Ammon's horn (tissue), 1 donor: ENCODE results near the gene TOR1A.
"Not testable (repeated sequence)": the region's sequence is repeated elsewhere in the genome, so short reads cannot be mapped to it uniquely, and the experiment has no call there.

Experiments
- DNase-seq: peaks from one replicate; pipeline ENCODE4 v3.0.0-alpha.2; 2016; ENCODE audit warnings: low spot score

Gene TOR1A

DNA sequence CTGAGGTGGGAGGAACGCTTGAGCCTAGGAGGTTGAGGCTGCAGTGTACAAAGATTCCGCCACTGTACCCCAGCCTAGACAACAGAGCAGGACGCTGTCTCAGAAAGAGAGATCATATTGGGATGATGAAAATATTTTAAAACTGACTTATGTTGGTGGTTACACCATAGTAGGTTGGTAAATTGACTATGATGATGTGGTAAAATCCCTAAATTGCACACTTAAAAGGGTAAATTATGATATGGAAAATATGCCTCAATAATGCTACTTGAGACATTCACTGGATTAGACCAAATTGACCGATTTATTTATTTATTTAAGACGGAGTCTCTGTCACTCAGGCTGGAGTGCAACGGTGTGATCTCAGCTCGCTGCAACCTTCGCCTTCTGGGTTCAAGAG is 42.8 kb downstream of the TOR1A start:
- no peak for DNase-seq

DNA sequence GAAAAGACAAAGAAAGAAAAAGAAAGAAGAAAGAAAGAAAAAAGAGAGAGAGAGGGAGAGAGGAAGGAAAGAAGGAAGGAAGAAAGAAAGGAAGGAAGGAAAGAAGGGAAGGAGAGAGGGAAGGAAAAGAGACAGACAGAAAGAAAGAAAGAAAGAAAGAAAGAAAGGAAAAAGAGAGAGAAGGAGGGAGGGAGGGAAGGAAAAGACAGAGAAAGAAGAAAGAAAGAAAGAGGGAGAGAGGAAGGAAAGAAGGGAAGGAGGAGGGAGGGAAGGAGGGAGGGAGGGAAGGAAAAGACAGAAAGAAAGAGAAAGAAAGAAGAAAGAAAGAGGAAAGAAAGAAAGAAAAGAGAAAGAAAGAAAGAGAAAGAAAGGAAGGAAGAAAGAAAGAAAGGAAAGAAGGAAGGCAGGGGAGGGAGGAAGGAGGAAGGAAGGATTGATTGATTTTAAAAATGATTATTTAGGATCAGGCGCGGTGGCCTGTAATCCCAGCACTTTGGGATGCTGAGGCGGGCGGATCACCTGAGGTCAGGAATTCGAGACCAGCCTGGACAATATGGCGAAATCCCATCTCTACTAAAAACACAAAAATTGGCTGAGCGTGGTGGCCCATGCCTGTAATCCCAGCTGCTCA is 44.3 kb downstream of the TOR1A start:
- DNase-seq = no peak

DNA sequence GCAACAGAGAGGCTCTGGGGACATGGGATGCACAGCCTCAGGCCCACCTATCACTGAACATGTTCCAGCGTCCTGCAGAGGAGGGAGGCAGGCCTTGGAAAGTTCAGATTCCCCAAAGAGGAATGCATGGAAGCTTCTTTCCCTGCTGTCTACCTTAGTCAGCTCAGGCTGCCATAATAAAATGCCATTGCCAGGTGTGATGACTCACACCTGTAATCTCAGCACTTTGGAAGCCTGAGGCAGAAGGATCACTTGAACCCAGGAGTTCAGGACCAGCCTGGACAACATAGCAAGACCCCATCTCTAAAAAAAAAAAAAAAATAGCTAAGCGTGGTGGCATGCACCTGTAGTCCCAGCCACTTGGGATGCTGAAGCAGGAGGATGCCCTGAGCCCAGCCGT is 45.5 kb downstream of the TOR1A start:
- no peak for DNase-seq

DNA sequence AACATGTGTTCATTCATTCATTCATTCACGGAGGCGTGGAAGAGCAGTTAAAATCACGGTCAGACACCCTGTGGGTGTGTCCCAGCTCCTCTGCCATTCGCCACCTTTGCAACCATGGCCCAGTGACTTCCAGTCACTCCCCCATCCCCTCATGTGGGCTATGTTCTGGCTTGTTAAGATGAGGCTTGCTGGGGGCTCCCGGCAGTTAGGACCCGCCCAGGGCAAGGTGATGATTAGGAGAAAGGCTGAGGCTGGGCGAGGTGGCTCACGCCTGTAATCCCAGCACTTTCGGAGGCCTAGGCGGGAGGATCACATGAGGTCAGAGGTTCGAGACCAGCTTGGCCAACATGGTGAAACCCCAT is 46.2 kb downstream of the TOR1A start:
- no peak for DNase-seq

- peak; percentile 64 for DNase-seq
Measured at GRCh38 chr9:129776938-129777768, 46.8 kb downstream of the TOR1A start.

- no peak for DNase-seq
Measured at GRCh38 chr9:129776566-129776937, 47.4 kb downstream of the TOR1A start.

GRCh38 chr9:129776096-129776495 is 47.8 kb downstream of the TOR1A start:
- DNase-seq = not testable (repeated sequence)

DNA sequence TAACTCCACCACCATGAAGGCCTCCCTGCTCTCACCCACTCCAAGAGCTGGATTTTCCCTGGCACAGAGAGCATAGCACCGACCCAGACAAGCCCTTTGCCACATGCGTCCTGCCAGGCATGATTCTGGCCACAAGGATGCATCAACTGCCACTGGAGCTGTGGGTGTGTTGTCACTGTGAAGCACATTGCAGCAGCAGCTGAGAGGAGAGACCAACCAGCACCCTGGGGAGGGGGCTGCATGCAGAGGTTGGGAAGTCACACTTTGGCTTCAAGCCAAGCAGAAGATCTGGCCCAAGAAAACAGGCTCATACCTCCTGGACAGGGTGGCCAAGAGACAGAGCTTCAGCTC is 48.5 kb downstream of the TOR1A start:
- DNase-seq = no peak

DNA sequence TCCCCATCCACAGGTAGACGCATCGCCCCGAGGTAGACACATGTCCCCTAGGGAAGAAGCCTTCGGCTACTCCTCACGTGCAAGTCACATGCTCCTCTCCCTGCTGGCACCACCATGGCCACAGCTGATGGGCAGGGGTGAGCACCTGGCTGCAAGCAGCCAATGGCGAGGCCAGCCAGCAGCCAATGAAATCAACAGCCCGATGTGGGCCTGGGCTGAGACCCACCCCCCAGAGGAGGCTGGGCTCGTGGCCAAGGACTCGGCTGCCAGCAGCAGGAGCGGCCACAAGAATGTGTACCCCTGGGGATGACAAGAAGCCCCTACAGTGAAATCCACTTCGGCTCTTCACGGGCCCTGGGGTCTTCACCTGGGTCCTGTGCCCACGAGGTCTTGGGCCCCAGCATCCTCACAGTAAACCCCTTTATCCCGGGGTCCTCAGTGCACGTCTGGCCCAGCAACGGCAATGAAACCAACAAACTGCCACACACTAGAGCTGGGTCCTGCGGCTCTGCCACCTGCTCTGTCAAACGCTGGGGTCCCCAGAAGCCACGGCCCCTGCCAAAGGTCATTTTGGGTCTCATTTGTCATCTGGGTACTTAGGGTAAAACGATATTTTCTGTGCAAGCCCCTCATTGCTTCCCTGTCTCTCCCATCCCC is 49.0 kb downstream of the TOR1A start:
- no peak for DNase-seq

DNA sequence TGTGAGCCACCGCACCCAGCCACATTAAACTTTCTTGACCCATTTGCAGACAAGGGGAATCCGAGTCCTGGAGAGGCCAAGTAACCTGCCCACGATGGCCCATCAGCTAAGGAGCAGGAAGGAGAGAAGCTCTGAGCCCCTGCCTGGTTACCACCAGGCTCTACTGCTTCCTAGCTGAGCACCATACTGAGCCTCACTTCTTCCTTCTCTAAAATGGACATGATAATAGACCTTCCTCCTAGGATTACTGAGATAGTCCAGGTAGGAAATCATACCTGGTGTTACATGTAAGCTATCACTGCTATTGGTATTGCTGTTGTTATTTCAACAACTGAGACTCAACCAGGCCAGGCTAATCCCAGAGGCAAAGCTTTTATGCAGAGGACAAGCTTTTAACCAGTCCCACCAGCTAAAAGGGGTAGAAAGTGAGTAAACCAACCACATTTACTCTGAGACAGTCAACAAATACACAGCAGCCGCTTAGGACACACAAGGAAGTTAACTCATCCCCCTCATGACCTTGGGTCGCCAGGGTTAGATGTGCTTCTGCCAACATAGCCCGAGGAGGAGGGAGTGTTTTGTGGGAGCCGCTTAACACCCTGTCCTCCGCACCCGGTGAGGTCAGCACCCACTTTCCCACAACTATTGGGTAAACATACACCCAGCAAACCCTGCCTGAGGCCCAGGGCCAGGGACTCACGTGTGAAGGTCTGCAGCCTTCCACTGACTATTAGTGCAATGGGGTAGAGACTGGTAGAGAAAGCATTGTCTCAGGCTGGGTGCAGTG is 50.5 kb downstream of the TOR1A start:
- DNase-seq = no peak

DNA sequence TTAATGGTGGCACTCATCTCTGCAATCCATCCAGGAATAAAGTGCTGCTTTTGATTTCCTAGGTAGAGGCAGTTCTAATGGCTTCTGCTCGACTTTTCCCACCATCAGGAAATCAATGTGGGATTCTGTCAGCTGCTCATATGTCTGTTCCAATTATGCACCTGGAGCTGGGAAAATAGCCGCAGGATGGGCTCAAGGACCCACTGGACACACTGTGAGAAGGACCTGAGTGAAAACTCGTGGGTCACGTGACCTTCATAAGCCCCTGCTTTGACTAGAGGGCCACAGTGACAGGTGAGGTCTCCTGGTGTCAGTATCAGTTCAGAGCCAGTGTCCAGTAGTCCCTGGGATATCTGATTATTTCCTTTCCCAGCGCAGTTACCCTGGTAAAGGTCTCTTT is 53.2 kb downstream of the TOR1A start:
- DNase-seq = no peak

- no peak for DNase-seq
Measured at GRCh38 chr9:129769669-129770068, 54.3 kb downstream of the TOR1A start.

DNA sequence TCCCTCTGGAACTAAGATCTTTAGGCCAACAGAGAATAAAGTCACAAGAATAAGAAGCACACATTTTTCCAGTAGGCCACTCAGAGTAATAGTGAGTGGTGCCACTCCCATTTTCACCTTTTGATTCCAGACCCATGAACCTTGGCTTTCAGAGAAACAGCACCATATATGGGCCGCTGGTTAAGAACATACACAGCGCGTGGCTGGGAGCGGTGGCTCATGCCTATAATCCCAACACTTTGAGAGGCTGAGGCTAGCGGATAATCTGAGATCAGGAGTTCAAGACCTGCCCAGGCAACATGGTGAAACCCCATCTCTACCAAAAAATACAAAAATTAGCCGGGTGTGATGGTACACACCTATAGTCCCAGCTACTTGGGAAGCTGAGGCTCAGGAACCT is 55.5 kb downstream of the TOR1A start:
- no peak for DNase-seq

DNA sequence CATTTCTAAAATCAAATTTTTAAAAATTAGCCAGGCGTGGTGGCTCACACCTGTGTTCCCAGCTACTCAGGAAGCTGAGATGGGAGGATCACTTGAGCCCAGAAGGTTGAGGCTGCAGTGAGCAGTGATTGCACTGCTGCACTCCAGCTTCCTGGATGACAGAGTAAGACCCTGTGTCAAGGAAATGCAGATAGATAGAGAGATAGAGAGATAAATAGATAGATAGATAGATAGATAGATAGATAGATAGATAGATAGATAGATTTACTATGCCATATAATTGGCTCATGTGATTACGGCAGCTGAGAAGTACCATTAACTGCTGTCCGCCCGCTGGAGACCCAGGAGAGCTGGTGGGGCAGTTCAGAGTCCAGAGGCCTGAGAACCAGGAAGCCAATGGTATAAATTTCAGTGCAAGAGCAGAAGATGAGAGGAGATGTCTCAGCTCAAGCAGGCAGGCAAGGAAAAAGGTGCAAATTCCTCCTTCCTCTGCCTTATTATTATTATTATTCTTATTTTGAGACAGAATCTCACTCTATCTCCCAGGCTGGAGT is 58.1 kb downstream of the TOR1A start:
- no peak for DNase-seq

DNA sequence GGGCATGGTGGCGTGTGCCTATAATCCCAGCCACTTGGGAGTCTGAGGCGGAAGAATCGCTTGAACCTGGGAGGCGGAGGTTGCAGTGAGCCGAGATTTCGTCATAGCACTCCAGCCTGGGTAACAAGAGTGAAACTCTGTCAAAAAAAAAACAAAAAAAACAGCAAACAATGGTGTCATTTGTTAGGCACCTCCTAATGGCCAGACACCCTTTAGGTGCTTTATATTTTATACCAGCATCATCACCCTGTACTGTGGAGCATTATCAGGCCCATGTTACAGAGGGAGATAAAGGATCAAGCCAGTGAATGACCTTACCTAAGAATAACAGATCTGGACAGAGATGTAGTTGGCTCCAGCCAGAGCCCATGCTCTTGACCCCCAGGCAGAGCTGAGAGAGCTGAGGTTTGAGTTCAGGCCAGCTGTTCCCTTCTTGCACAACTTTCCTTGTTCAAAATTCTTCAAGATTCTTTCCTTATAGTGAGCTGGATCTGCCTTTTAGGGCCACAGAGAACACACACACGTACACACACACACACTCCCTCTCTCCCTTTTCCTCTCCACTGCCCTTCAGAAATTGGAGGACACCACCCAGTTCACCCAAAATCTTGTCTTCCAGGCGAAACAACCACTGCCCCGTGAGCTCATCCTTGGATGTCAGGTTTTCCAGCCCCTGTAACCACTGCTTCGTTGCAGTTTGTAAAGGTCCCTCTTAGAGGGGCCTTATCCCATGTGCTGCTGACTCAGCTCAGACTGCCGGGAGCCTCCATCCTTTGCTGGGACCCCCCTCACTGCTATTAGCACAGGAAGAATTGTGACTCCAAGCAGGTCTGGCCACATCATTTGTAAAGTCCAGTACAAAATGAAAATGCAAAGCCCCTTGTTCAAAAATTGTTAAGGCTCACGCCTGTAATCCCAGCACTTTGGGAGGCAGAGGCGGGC is 60.7 kb downstream of the TOR1A start:
- no peak for DNase-seq
